Activated T-helper 1 cell treated with Interleukin-2 at 50 U/mL for 16 hours (primary cell): ENCODE data around the gene BCAR3.
"Not testable (repeated sequence)": the region's sequence is repeated elsewhere in the genome, so short reads cannot be mapped to it uniquely, and the experiment has no call there.

Experiments
- DNase-seq: peaks from one replicate; pipeline ENCODE4 v3.0.0-alpha.2; 2020; ENCODE audit warnings: low read depth

BCAR3 gene

DNA sequence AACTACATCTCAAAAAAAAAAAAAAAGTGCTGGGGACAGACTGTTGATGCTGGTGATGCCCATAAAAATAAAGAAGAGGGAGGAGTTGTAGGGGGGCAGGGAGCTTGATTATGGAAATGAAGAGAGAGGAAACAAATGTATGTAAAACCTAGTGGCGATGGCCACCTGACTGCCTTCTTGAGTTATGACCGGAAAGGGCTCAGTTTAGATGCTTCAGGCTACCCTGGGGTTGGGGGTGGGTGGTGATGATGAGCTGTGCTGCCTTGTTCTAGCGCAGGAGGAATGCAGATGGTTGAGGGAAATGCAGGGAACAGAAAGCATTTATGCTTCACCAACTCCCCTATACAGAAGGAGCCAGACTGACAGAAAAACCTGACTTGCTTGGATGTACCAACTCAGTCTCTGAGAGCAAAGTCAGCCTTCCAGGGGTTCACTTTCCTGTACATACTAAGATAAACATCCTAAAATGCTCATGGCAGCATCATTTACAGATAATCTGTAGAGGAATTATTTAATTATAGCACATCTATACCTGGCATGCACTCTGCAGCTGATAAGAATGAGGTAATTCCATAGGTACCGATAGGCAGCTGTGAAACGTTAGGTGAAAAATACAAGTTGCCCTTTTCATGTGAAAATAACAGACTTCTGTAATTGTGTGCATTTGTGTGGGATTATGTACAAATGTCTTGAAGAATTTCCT, 8.0 kb upstream of the BCAR3 start:
- no peak for DNase-seq

GRCh38 chr1:93687542-93687941, 5.9 kb upstream of the BCAR3 start:
- no peak for DNase-seq

- no peak for DNase-seq
Measured at GRCh38 chr1:93686504-93687250, 5.0 kb upstream of the BCAR3 start.

DNA sequence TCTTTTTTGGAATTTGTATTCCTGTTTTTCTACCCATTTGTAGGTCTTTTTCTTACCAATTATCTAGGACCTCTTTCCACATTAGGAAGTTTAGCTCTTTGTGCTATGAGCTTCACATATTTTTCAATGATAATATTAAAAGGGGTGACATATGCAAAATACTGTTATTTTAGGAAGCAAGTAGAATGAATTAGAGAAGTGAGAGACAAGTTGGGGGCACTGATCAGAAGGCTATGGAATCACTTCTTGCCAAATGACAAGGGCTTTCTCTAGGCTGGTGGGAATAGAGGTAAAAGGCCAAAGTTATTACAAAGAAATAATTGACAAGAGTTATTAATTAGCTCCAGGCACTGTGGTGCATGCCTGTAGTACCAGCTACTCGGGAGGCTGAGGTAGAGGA, 4.3 kb upstream of the BCAR3 start:
- no peak for DNase-seq

GRCh38 chr1:93683234-93683633, 1.6 kb upstream of the BCAR3 start:
- DNase-seq: no peak

GRCh38 chr1:93681989-93682412, 364 bp upstream of the BCAR3 start:
- DNase-seq: no peak

GRCh38 chr1:93680420-93681100, 1.1 kb downstream of the BCAR3 start:
- DNase-seq: no peak

GRCh38 chr1:93680076-93680419, 1.6 kb downstream of the BCAR3 start:
- DNase-seq: no peak

DNA sequence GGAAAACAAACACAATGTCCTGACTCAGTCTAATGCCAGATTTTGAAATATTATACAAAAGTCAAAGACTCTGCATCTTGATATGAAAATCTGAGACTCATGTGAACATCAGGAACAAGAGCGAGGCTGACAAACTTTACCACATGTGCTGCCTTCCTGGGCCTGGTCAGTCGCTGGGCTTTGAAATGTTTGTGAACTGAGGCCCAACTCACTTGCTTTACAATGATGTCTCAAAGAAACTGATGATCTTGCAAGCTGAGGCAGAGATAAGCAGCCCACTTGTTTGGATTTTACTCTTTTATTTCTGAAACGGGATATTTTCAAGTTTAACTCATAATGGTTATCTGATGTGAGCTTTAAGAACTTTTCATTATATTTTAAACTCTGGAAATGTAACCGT, 2.1 kb downstream of the BCAR3 start:
- DNase-seq: no peak

- no peak for DNase-seq
Measured at GRCh38 chr1:93678946-93679480, 2.6 kb downstream of the BCAR3 start.

- no peak for DNase-seq
Measured at GRCh38 chr1:93678491-93678890, 3.1 kb downstream of the BCAR3 start.

DNA sequence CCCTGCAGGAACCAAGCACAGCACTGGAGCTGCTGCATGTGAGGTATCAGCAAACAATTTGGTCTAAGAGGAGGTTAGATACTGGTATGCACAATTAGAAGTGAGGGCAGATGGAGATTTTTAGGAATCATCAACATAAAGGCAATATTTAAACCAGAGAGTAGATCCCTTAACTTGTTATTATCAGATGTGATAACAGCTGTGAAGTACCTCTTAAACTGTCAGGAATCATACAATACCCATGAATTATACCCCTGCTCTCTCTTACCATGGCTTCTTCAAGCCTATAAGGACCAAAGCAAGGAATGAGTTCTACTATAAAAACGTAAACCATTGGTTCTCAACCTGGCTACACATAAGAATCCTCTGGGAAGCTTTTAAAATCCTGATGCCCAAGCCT, 3.9 kb downstream of the BCAR3 start:
- DNase-seq: no peak

GRCh38 chr1:93676427-93676826, 5.2 kb downstream of the BCAR3 start:
- no peak for DNase-seq

- DNase-seq: no peak
Measured at GRCh38 chr1:93675931-93676330, 5.7 kb downstream of the BCAR3 start.

- no peak for DNase-seq
Measured at GRCh38 chr1:93675271-93675670, 6.4 kb downstream of the BCAR3 start.

DNA sequence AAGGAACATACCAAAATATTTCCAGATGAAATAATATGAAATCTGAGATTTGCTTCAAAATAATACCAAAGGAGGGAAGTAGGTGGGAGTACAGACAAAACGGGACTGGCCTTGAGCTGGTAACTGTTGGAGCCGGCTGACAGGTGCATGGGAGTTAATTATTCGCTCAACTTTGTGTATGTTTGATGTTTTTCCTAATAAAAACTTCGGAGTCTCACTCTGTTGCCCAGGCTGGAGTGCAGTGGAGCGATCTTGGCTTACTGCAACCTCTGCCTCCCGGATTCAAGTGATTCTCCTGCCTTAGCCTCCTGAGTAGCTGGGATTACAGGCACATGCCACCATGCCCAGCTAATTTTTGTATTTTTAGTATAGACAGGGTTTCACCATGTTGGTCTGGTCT, 7.6 kb downstream of the BCAR3 start:
- DNase-seq: not testable (repeated sequence)

DNA sequence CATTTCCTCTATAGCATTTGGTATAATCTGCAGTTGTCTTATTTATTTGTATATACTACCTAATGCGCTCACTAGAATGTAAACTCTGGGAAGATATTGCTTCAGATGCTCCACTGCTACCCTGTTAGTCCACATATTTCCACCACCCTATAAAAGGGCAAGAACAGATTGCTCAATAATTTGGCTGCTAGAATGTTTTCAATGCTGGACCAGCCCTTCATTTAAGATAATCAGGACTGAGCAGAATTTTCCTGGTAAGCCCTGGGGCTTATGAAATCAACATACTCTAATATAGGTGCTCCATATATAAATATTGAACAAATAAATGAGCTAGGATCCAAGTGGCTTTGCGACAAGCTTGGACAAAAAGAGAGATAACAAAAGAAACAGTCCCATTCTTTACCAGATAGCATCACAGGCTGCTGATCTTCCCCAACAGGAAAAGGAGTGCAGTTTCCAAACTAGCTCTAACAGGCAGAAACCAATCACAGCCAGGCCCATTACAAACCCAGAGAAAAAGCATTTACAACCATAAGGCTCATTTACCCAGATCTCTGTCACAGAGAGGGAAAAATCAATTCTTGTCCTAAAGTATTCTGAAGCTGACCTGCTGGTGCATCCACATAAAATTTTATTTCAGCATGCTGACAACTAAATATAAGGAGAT, 8.3 kb downstream of the BCAR3 start:
- DNase-seq: no peak

DNA sequence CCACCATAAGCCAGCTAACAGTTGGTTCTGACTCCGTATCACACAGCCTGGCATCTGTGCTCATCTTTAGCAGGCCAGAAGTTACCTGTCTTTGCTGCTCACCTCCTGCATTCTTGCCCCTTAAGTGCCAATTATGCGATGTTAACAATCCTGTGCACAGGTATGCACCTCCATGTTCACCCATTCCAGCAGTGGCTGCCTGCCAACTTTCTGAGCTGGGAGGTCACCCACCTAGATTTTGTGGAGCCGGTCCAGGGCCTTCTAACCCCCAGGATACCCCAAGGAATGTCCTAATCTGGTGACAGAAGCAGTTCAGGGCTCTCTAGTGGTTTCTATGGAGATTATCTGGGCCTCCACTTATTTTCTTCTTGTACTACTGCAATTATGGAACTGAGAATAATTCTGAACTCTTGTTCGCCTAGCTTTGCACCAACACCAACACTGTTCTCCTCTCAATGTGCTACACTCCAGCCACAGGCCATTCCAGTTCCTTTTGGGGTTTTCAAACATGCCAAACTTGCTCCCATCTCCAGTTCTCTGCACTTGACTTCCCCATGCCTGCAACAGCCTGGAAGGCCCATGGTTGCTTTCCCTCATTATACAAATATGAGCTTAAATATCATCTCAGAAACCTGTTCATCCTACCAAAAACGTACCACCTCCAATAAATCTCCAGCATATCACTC, 9.0 kb downstream of the BCAR3 start:
- no peak for DNase-seq

DNA sequence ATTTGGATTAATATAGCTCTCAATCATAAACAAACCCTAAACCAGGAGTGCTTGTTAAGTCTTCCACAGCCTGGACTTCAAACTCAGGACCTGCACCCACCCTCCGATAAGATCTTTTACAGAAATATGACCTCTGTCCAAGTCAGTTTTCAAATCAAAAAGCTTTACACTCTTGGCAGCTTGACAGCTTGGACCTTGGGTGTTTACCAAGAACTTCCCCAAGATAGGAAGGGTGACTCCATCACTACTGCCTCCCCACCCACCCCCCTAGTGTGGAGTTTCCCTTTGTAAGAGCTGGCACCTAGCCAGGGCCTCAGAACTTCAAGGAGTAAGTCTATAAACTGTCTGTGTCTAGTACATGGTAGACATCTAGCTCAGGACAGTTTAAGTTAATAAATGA, 9.6 kb downstream of the BCAR3 start:
- DNase-seq: no peak

DNA sequence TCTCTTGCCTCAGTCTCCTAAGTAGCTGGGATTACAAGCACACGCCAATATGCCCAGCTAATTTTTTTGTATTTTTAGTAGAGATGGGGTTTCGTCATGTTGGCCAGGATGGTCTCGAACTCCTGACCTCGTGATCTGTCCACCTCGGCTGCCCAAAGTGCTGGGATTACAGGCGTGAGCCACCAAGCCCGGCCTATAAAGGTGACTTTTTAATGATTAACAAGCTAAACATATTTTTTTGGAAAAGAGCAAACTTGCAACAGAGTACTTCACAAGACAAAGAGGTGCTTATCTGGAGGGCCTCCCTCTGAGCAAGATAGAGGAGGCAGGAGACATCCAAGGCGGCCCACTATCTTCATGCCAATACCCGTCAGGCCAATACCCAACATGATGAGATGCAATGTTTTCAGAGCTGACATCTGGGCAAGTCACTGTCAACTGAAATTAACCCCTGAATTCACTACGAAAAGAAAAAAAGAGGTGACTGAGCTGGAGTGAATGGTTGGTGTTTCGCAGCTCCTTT, 10.5 kb downstream of the BCAR3 start:
- DNase-seq: no peak

DNA sequence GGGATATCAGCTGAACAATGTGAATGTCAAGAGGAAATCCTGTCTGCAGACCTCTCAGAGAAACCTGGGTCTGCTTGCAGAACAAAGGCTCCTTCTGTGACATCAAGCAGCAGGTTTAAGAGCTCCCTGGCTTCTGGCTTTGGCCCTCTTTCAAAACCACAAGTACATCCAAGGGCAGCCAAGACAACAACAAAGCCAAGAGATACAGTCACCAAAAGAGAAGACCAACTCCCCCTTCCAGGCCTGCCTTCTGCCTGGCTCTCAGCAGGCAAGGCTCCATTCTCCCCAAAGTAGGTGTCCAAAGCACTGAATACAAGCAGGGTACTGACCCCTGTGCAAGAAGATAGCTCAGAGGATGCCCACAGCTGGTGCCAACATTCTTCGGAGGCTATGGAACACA, 11.5 kb downstream of the BCAR3 start:
- DNase-seq: no peak

DNA sequence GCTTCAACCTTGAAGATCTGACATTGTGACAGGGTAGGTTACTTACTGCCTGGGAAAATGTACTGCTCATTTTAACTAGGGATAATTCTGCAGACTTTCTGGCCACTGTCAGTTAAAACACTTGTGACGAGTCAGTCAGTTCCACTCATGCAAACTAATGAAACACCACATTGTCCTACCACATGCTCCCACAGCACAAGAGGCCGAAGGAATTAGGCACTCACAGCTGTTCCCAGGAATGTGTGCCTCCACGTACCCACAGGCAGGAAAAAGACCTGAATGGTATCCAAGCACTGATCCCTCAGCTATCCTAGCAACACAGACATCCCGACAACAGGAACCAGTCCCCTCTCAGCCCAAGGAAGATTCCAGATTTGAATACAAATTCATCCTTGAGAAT, 12.3 kb downstream of the BCAR3 start:
- DNase-seq: no peak
